ENCODE data around the gene SLC10A2. TPM values are rescaled to one million over a fixed set of nuclear protein-coding genes. Genes with fewer than 3 reads are reported as not detected.

SLC10A2 gene
- total and polyA plus RNA-seq, 2 of the 4 experiments (the other 2 are of a cell fraction): not detected

DNA sequence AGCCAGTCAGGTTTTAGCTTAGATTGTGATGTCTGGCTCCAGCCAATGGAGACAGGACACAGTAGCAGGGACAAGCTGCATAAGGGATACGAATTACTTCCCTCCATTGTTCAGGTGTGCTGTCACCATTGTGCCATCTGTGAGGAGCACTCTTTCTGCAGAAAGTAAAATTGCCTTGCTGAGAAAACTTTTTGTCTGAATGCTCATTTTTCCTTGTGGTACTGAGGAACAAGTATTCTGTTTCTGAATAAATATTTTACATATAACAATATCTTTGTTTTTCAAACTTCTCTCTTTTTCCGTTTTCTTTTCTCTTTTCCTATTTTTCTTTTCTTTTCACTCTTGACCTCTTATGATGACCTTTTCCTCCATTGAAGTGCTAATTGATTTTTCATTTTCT, 10.2 kb downstream of the SLC10A2 start:
- in situ Hi-C loops (cut with MboI; ENCODE audit: low sequenced_read_pairs) (no loop called here), dilution Hi-C loops (cut with HindIII; ENCODE audit: low sequenced_read_pairs, unreplicated experiment) (no loop called here), intact Hi-C loops (cut with micrococcal nuclease) (no loop called here)
- Histone ChIP-seq H3K4ac (ENCODE audit: low read depth, low read length) (no peak overlapping the region), H2BK15ac (ENCODE audit: low read depth, low read length) (no peak overlapping the region), H2AK9ac (replicated peaks; ENCODE audit: low read depth, low read length, poor library complexity) (no peak overlapping the region), H3K27me3 (ENCODE audit: control insufficient read depth, insufficient read depth, low read length) (no peaks in the 10 kb centered on the region), H3K4me2 (ENCODE audit: low read depth, low read length) (no peak overlapping the region), H2AFZ (replicated peaks; ENCODE audit: low read length, poor library complexity) (no peak overlapping the region), H3K23ac (ENCODE audit: low read depth, low read length) (no peak overlapping the region), H3K27ac (ENCODE audit: insufficient read depth, low read length) (no peak overlapping the region), H3K36me3 (ENCODE audit: control insufficient read depth, insufficient read depth, low read length) (no peaks in the 10 kb centered on the region), H3K14ac (replicated peaks; ENCODE audit: low read depth, low read length) (no peak overlapping the region), H2BK5ac (ENCODE audit: low read depth, low read length, poor library complexity, severe bottlenecking) (no peak overlapping the region), H2BK120ac (ENCODE audit: low read depth, low read length) (no peak overlapping the region), H4K8ac (ENCODE audit: low read depth in 2 of 2, low read length in 2 of 2) (no peak overlapping the region), H2AK5ac (ENCODE audit: low read depth, low read length) (no peak overlapping the region), H3K4me1 (ENCODE audit: control insufficient read depth, insufficient read depth, low read length) (no peaks in the 10 kb centered on the region), H4K91ac (ENCODE audit: insufficient read depth, low read depth, low read length) (no peak overlapping the region), H3K9me1 (ENCODE audit: insufficient read depth, low read length) (no peaks in the 10 kb centered on the region), H2BK20ac (ENCODE audit: low read depth, low read length) (no peak overlapping the region), H3K79me1 (ENCODE audit: low read depth in 1 of 2, low read length in 2 of 2) (no peaks in the 10 kb centered on the region), H3K18ac (ENCODE audit: low read depth, low read length) (no peak overlapping the region), H4K20me1 (ENCODE audit: insufficient read depth, low read length) (no peaks in the 10 kb centered on the region), H3K9ac (ENCODE audit: low read depth, low read length) (no peak overlapping the region), H4K5ac (ENCODE audit: low read depth, low read length) (no peak overlapping the region), H3K9me3 (ENCODE audit: control insufficient read depth, insufficient read depth, low read length) (peaks cover 12% of the 10 kb centered on the region), H3K4me3 (ENCODE audit: insufficient read depth, low read depth, low read length) (no peak overlapping the region), H3K56ac (ENCODE audit: extremely low read depth, insufficient read depth, low read length) (no peak overlapping the region)
- CTCF ChIA-PET: no interaction called here
- no TSS peak for BruUV-seq (replicated peaks)
- ATAC-seq (ENCODE audit: low read depth) (no peak), DNase-seq (no peak)
- POLR2A ChIA-PET (ENCODE audit: unreplicated experiment): no interaction called here
- 100% methylated on average over 1 of the region's 2 CpGs; no CpG with 5 or more reads in 1 of the 2 experiments for WGBS, 2 experiments (ENCODE audit: extremely low coverage in 2 of 2, insufficient read length in 1 of 2)
- TF ChIP-seq POLR2A (IDR thresholded peaks at IDR 0.05; ENCODE audit: low read depth, low read length) (no peak), NFE2L2 (IDR thresholded peaks at IDR 0.05; ENCODE audit: low read depth, low read length) (no peak), FOS (IDR thresholded peaks at IDR 0.05; ENCODE audit: low read depth, low read length) (no peak), BHLHE40 (IDR thresholded peaks at IDR 0.05; ENCODE audit: low read depth, low read length) (no peak), CHD1 (IDR thresholded peaks at IDR 0.05; ENCODE audit: low read depth, low read length) (no peak), RAD21 (IDR thresholded peaks at IDR 0.05; ENCODE audit: low read length) (no peak), MAFK (IDR thresholded peaks at IDR 0.05; ENCODE audit: low read depth, low read length) (no peak), RFX5 (IDR thresholded peaks at IDR 0.05; ENCODE audit: low read depth, low read length) (no peak), CEBPB (IDR thresholded peaks at IDR 0.05; ENCODE audit: low read depth, low read length) (no peak), RCOR1 (IDR thresholded peaks at IDR 0.05; ENCODE audit: insufficient replicate concordance, low read length) (no peak), MXI1 (IDR thresholded peaks at IDR 0.05; ENCODE audit: borderline replicate concordance, low read depth, low read length) (no peak), SMC3 (IDR thresholded peaks at IDR 0.05; ENCODE audit: low read depth, low read length) (no peak), MAZ (IDR thresholded peaks at IDR 0.05; ENCODE audit: borderline replicate concordance, low read depth, low read length) (no peak)
- TF ChIP-seq, protein P1, sequence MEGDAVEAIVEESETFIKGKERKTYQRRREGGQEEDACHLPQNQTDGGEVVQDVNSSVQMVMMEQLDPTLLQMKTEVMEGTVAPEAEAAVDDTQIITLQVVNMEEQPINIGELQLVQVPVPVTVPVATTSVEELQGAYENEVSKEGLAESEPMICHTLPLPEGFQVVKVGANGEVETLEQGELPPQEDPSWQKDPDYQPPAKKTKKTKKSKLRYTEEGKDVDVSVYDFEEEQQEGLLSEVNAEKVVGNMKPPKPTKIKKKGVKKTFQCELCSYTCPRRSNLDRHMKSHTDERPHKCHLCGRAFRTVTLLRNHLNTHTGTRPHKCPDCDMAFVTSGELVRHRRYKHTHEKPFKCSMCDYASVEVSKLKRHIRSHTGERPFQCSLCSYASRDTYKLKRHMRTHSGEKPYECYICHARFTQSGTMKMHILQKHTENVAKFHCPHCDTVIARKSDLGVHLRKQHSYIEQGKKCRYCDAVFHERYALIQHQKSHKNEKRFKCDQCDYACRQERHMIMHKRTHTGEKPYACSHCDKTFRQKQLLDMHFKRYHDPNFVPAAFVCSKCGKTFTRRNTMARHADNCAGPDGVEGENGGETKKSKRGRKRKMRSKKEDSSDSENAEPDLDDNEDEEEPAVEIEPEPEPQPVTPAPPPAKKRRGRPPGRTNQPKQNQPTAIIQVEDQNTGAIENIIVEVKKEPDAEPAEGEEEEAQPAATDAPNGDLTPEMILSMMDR (conservative IDR thresholded peaks at IDR 0.05; ENCODE audit: low read depth, low read length): no peak
- TF ChIP-seq, protein P2, sequence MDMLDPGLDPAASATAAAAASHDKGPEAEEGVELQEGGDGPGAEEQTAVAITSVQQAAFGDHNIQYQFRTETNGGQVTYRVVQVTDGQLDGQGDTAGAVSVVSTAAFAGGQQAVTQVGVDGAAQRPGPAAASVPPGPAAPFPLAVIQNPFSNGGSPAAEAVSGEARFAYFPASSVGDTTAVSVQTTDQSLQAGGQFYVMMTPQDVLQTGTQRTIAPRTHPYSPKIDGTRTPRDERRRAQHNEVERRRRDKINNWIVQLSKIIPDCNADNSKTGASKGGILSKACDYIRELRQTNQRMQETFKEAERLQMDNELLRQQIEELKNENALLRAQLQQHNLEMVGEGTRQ (IDR thresholded peaks at IDR 0.05; ENCODE audit: low read depth, low read length): no peak
- TF ChIP-seq, protein P3, sequence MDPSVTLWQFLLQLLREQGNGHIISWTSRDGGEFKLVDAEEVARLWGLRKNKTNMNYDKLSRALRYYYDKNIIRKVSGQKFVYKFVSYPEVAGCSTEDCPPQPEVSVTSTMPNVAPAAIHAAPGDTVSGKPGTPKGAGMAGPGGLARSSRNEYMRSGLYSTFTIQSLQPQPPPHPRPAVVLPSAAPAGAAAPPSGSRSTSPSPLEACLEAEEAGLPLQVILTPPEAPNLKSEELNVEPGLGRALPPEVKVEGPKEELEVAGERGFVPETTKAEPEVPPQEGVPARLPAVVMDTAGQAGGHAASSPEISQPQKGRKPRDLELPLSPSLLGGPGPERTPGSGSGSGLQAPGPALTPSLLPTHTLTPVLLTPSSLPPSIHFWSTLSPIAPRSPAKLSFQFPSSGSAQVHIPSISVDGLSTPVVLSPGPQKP (IDR thresholded peaks at IDR 0.05; ENCODE audit: borderline replicate concordance, low read depth, low read length): no peak

Data from IMR-90 (cell line).